ENCODE results near the gene PCGF3.
"Not testable (repeated sequence)": the region's sequence is repeated elsewhere in the genome, so short reads cannot be mapped to it uniquely, and the experiment has no call there.

PCGF3 gene

GRCh38 chr4:688854-689681 is 16.6 kb upstream of the PCGF3 start, which contains the start of gene SLC49A3:
Gene SLC49A3, minus strand, starts transcription at chr4:689151. Its CDS starts 24 bp downstream, at chr4:689127.
- no peak for TF ChIP-seq CTCF (IDR thresholded peaks at IDR 0.05; ENCODE audit: control insufficient read depth, insufficient read depth, low read depth, low read length, missing control alignments)
- peak within 1 kb of the TSS; percentile 40 for H3K4me3 ChIP-seq (ENCODE audit: control insufficient read depth, low read depth, low read length)
- no peak for DNase-seq (ENCODE audit: low read depth)

DNA sequence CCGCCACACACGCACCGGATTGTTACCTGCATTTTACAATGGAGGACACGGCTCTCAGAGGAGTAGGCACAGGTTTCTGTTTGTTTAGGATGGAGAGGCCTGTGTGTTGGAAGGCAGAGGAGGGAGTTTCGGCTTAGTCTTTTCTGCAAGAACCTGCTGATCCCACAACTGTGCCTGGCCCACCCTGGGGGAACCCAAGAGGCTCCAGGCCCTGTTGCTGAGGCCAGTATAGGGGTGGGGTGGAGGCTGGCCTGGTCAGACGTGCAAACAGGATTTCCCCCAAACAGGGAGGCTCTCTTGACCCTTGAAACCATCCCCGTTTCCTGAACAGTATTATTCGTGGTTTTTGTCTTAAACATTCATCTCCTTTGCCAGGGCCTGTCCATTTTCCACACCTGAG is 15.9 kb upstream of the PCGF3 start:
- TF ChIP-seq CTCF (IDR thresholded peaks at IDR 0.05; ENCODE audit: control insufficient read depth, insufficient read depth, low read depth, low read length, missing control alignments), result no peak
- DNase-seq (ENCODE audit: low read depth), result no peak
- peak overlapping the region; percentile 21 for H3K4me3 ChIP-seq (ENCODE audit: control insufficient read depth, low read depth, low read length)

- TF ChIP-seq CTCF (IDR thresholded peaks at IDR 0.05; ENCODE audit: control insufficient read depth, insufficient read depth, low read depth, low read length, missing control alignments), result no peak
- DNase-seq (ENCODE audit: low read depth), result no peak
- no peak overlapping the region for H3K4me3 ChIP-seq (ENCODE audit: control insufficient read depth, low read depth, low read length)
Measured at GRCh38 chr4:692771-693554, 12.7 kb upstream of the PCGF3 start.

DNA sequence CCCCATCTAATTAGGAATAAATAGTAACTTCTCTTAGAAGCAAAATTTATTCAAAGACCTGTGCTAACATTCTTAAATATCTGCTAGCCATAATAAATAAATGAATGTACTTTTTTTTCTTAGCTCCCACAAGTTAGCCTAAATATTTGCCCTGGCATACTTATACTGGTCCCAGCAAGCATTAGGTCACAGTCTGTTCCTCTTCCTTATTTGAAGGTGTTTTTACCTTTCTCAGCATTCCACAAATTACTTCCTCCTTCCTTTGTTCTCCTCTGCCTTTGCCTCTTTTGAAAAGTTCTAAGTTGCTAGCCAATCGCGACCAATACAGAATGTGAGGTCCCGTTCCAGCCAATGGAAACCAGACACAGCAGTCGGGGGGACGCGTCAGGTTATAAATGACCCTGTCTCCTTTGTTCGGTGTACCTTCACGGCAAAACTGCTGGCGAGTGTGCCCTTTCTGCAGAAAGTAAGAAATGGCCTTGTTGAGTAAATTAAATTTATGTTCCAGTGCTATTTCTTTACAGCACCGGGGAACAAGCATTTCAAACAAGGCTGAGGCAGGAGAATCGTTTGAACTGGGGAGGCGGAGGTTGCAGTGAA is 11.2 kb upstream of the PCGF3 start:
- H3K4me3 ChIP-seq (ENCODE audit: control insufficient read depth, low read depth, low read length); DNase-seq (ENCODE audit: low read depth): not testable (repeated sequence)

GRCh38 chr4:699816-700580 is 5.6 kb upstream of the PCGF3 start:
- no peak overlapping the region for H3K4me3 ChIP-seq (ENCODE audit: control insufficient read depth, low read depth, low read length)
- no peak for DNase-seq (ENCODE audit: low read depth)
- TF ChIP-seq CTCF (IDR thresholded peaks at IDR 0.05; ENCODE audit: control insufficient read depth, insufficient read depth, low read depth, low read length, missing control alignments), result no peak

DNA sequence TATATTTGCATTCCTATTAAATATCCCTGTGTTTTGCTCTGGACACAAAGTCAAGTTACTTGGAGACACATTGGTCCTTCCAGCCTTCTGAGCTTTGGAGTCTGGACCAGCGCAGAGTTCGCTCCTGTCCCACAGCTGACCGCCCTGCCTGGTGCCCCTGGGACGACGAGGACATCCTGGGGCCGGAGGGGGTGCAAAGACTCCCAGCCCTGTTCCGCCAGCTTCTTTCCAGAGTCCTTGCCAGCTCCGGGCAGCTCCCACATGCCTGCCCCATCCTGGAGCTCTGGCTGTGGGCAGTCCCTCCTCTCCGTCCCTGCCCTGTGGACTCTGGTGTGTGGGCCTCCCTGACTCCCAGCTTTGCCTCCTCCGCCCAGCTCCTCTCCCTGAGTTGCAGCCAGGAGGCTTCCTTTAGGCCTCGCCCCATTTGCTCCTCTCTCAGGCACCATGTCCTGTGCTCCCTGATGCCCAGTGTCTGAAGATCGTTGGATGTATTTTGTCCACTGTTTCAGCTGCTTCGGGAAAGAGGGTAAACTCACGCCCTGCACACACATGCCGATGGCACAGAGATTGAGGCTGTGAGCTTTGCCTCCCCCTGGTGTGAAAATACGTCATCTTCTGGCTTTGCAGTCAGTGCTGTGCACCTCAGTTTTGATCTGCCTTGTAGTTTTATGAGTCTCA is 4.9 kb upstream of the PCGF3 start:
- H3K4me3 ChIP-seq (ENCODE audit: control insufficient read depth, low read depth, low read length), result no peak overlapping the region
- DNase-seq (ENCODE audit: low read depth), result no peak
- no peak for TF ChIP-seq CTCF (IDR thresholded peaks at IDR 0.05; ENCODE audit: control insufficient read depth, insufficient read depth, low read depth, low read length, missing control alignments)

All from AG09309 (cell line).